Common myeloid progenitor, CD34-positive (primary cell): ENCODE data around the gene DNAJC21.

ENCODE experiments used
- CTCF ChIA-PET: fragments of 350-600 bp; sonication (Branson Sonifier 250); formaldehyde crosslinking; loops from one replicate; lab custom pipeline; 2021; ENCODE audit warnings: antibody characterized with exemption; lab: Charles Lee
- POLR2A ChIA-PET: fragments of 350-600 bp; sonication (Branson Sonifier 250); formaldehyde crosslinking; loops from one replicate; lab custom pipeline; 2021; ENCODE audit warnings: antibody characterized with exemption; lab: Charles Lee
- DNase-seq, 3 donors: peaks; one replicate each; pipeline versions ENCODE4 v3.0.0 to v3.0.0-alpha.2; 2013
- H3K27ac ChIP-seq, 2 experiments: 1 replicate in 1 of 2; 2 replicates in 1 of 2; pipeline ENCODE4 v1.7.0; 2013; ENCODE audit warnings: inconsistent platforms in 2 of 2, low read length in 2 of 2, mild to moderate bottlenecking in 2 of 2, low read depth in 1 of 2, moderate library complexity in 1 of 2; ENCODE audit not compliant: severe bottlenecking in 2 of 2, insufficient read depth in 1 of 2, poor library complexity in 1 of 2
- H3K27me3 ChIP-seq, 5 experiments: replicated peaks in 2 of 5; 1 replicate in 3 of 5; 2 replicates in 2 of 5; pipeline versions ENCODE4 v1.6.1 to v1.7.0; 2013; ENCODE audit warnings: low read length in 4 of 5, mild to moderate bottlenecking in 2 of 5, moderate library complexity in 2 of 5, inconsistent platforms in 1 of 5; ENCODE audit not compliant: insufficient read depth in 5 of 5, control insufficient read depth in 4 of 5
- H3K36me3 ChIP-seq, 4 experiments: 1 replicate in 2 of 4; 2 replicates in 2 of 4; pipeline versions ENCODE4 v1.6.1 to v1.7.0; 2013; ENCODE audit warnings: low read length in 3 of 4, control low read depth in 1 of 4, mild to moderate bottlenecking in 1 of 4; ENCODE audit not compliant: control insufficient read depth in 4 of 4, insufficient read depth in 4 of 4
- H3K4me1 ChIP-seq, 4 experiments: 1 replicate in 3 of 4; 2 replicates in 1 of 4; pipeline versions ENCODE4 v1.6.1 to v1.7.1; 2013; ENCODE audit warnings: low read length in 3 of 4, mild to moderate bottlenecking in 3 of 4, control low read depth in 1 of 4, inconsistent platforms in 1 of 4, moderate library complexity in 1 of 4; ENCODE audit not compliant: control insufficient read depth in 4 of 4, insufficient read depth in 4 of 4; ENCODE audit errors: control extremely low read depth in 1 of 4
- H3K4me3 ChIP-seq, 7 experiments: 1 replicate in 4 of 7; 2 replicates in 3 of 7; pipeline versions ENCODE4 v1.5.1 to v1.7.0; 2013; ENCODE audit warnings: mild to moderate bottlenecking in 7 of 7, low read length in 6 of 7, moderate library complexity in 6 of 7, inconsistent platforms in 2 of 7, low read depth in 2 of 7, control low read depth in 1 of 7; ENCODE audit not compliant: insufficient read depth in 4 of 7, control insufficient read depth in 1 of 7; ENCODE audit errors: extremely low read depth in 1 of 7
- H3K9me3 ChIP-seq, 5 experiments: 1 replicate in 4 of 5; 2 replicates in 1 of 5; pipeline versions ENCODE4 v1.6.1 to v1.7.1; 2013; ENCODE audit warnings: low read length in 4 of 5, mild to moderate bottlenecking in 2 of 5, inconsistent platforms in 1 of 5, low read depth in 1 of 5, moderate library complexity in 1 of 5; ENCODE audit not compliant: control insufficient read depth in 4 of 5, insufficient read depth in 2 of 5; ENCODE audit errors: control extremely low read depth in 1 of 5
- whole genome bisulfite sequencing: methylation state at CpG from one replicate; pipeline ENCODE4 v1.1.5; 2013; ENCODE audit not compliant: insufficient coverage; 5-methylcytosine and 5-hydroxymethylcytosine counted together

DNAJC21 gene

DNA sequence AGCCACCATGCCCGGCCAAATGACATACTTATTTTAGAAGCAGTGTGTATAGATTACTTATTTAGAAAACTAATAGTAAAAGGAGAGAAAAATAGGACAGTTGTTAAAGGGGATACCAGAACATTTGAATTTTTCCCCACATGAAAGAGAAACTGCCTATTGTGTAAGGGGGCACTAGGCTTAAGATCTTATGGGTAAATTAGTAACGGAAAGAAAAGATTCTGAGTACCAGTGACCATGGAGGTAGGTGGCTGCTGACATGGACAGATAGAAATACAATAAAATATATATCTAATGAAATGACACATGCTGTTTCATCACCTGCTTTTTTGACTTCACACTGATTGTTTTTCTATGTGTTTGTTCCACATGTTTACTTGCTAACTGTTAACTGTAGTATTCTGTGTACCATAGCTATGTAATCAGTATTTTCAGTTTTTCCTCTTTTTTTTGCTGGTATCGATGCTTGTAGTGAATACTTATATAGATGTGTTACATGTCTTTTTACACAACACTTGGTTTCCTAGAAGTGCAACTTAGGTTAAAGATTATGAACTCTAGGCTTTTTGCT is 3.0 kb upstream of the DNAJC21 start:
- no peak for DNase-seq
- peaks cover 9 to 54% (median 27%) of the 10 kb centered on the region in 4 experiments for H3K36me3 ChIP-seq
- H3K4me1 ChIP-seq: peaks cover 8 to 23% (median 15%) of the 10 kb centered on the region in 4 experiments
- no CpG with 5 or more reads among the region's 3 CpGs for WGBS
- ChIA-PET POLR2A (no interaction called here), CTCF (no interaction called here)
- H3K9me3 ChIP-seq: no peaks in the 10 kb centered on the region
- H3K4me3 ChIP-seq: no peak overlapping the region
- H3K27me3 ChIP-seq: no peaks in the 10 kb centered on the region
- no peak overlapping the region for H3K27ac ChIP-seq

GRCh38 chr5:34927785-34928184 is 1.6 kb upstream of the DNAJC21 start:
- no peak for DNase-seq
- peaks cover 6 to 44% (median 23%) of the 10 kb centered on the region in 4 experiments for H3K36me3 ChIP-seq
- 100% methylated on average over 1 of the region's 5 CpGs for WGBS
- CTCF ChIA-PET: interaction anchor here (2.4 kb wide), 1 partner anchor 11 kb away, joined by 8 read pairs; no protein-coding TSS in a partner anchor
- no peak overlapping the region for H3K4me3 ChIP-seq
- POLR2A ChIA-PET: no interaction called here
- no peaks in the 10 kb centered on the region for H3K27me3 ChIP-seq
- H3K27ac ChIP-seq: no peak overlapping the region
- H3K4me1 ChIP-seq: peaks cover 8 to 25% (median 17%) of the 10 kb centered on the region in 4 experiments
- H3K9me3 ChIP-seq: no peaks in the 10 kb centered on the region

DNA sequence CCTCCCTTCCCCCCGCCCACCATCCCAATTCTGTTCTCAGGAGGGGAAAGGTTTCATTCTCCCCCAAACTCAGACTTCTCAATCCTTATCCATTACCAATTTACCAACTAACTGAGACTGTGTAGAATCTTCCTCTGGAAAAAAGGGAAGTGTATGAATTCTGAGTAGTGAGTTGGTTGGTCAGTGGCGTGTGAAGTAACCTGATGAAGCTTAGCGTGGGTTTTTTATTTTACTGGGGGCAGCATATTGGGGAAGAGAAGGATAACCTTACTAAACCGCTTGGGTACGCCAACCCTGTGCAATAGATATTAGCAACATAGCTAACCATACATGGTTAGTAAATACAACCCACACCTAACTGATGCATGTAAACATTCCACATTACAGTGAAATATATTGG is 1.1 kb upstream of the DNAJC21 start:
- DNase-seq: peak in 2 of 3 donors; percentile 9 to 12
- CTCF ChIA-PET: interaction anchor here (2.4 kb wide), 1 partner anchor 11 kb away, joined by 8 read pairs; no protein-coding TSS in a partner anchor
- Histone ChIP-seq H3K9me3 (no peaks in the 10 kb centered on the region), H3K4me1 (peaks cover 8 to 25% (median 17%) of the 10 kb centered on the region in 4 experiments), H3K36me3 (peaks cover 5 to 40% (median 19%) of the 10 kb centered on the region in 4 experiments), H3K27ac (no peak overlapping the region), H3K4me3 (peak overlapping the region in 3 of 7 experiments; percentile 74 to 85 (median 84)), H3K27me3 (no peaks in the 10 kb centered on the region)
- POLR2A ChIA-PET: no interaction called here
- no CpG with 5 or more reads among the region's 5 CpGs for whole genome bisulfite sequencing

DNA sequence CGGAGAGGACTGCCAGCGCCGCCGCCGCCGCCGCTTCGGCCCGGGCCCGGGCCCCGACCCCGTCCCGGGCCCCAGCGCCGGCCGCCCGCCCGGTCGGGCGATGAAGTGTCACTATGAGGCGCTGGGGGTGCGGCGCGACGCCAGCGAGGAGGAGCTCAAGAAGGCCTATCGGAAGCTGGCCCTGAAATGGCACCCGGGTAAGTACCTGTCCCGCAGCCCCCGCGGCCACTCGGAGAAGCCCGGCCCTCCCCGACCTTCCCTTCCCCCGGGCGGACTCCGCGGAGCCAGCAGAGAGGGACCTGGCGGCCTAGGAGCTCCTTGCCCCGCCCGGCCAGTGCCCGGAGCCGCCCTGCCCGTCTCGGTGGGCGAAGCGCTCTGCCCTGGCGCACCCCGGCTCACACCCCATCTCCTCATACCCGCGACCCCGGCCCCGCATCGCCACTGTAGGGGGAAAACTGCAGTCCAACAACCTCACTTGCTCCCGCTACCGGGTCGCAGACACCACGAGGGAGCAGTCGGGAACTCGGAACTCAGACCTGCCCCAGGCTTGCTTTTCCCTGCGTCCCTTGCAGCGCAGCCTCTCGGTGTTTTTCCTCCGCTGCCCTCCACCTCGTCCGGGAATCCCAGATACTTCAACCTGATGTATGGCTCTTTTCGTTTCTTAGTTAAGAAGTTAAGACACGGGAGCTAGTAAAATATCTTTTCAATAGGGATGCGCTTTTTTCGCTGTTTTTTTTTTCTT is 532 bp downstream of the DNAJC21 start:
- Histone ChIP-seq H3K27me3 (no peaks in the 10 kb centered on the region), H3K36me3 (peaks cover 2 to 37% (median 19%) of the 10 kb centered on the region in 4 experiments), H3K9me3 (no peaks in the 10 kb centered on the region), H3K4me3 (peak overlapping the region; percentile 67 to 99 (median 97)), H3K4me1 (peaks cover 8 to 25% (median 16%) of the 10 kb centered on the region in 4 experiments), H3K27ac (peak overlapping the region; percentile 81 to 90)
- WGBS: 0% methylated on average over 65 of the region's 70 CpGs
- DNase-seq: peak; percentile 85 to 95 (median 94)
- CTCF ChIA-PET: interaction anchor here (0.6 to 2.4 kb wide), 5 partner anchors 9 to 454 kb away, joined by 3 to 8 read pairs (median 4); partner anchors contain the start of gene RAD1
- POLR2A ChIA-PET: interaction anchor here (1.0 to 2.1 kb wide), 2 partner anchors 14 to 90 kb away, joined by 5 to 27 read pairs; partner anchors contain the start of genes BRIX1, RAD1 and TTC23L

DNA sequence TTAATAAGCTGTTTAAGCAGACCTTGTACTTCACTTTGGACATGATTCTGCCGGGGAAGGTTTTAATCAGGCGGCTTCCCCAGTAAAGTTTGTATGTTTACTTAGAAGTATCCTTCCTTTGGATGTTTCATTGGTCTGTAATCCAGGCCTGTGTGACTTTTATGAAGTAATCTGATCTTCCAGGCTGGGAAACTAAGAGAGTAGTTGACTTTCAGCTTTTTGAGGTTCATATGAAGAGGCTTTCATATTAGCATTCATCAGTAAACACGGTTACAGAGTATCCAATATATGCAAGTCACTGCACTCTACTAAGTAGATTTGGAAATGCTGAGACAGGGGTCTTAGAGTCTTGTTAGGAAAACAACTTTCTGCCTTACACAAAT is 1.1 kb downstream of the DNAJC21 start:
- peak in 2 of 3 donors; percentile 23 to 38 for DNase-seq
- ChIA-PET CTCF (interaction anchor here (1.8 kb wide), 2 partner anchors 9 to 444 kb away, joined by 3 to 4 read pairs; no protein-coding TSS in a partner anchor), POLR2A (interaction anchor here (0.6 to 2.1 kb wide), 2 partner anchors 15 kb away, joined by 5 to 27 read pairs; partner anchors contain the start of genes BRIX1 and RAD1)
- peak overlapping the region; percentile 67 to 99 (median 97) for H3K4me3 ChIP-seq
- H3K4me1 ChIP-seq: peaks cover 8 to 25% (median 16%) of the 10 kb centered on the region in 4 experiments
- H3K36me3 ChIP-seq: peaks cover 0 to 37% (median 17%) of the 10 kb centered on the region in 4 experiments
- H3K9me3 ChIP-seq: no peaks in the 10 kb centered on the region
- H3K27me3 ChIP-seq: no peaks in the 10 kb centered on the region
- peak overlapping the region; percentile 81 to 90 for H3K27ac ChIP-seq
- 0% methylated on average over 2 of the region's 3 CpGs for WGBS

- no peaks in the 10 kb centered on the region for H3K27me3 ChIP-seq
- ChIA-PET POLR2A (interaction anchor here (0.6 kb wide), 1 partner anchor 14 kb away, joined by 5 read pairs; no protein-coding TSS in a partner anchor), CTCF (interaction anchor here (1.8 kb wide), 2 partner anchors 10 to 445 kb away, joined by 3 to 4 read pairs; no protein-coding TSS in a partner anchor)
- peak overlapping the region in 6 of 7 experiments; percentile 67 to 99 (median 97) for H3K4me3 ChIP-seq
- peaks cover 0 to 33% (median 16%) of the 10 kb centered on the region in 4 experiments for H3K36me3 ChIP-seq
- H3K4me1 ChIP-seq: peaks cover 8 to 25% (median 16%) of the 10 kb centered on the region in 4 experiments
- H3K27ac ChIP-seq: peak overlapping the region in 1 of 2 experiments; percentile 90
- DNase-seq: no peak
- 89% methylated on average over 3 of the region's 4 CpGs for WGBS
- no peaks in the 10 kb centered on the region for H3K9me3 ChIP-seq
Measured at GRCh38 chr5:34930870-34931269, 1.5 kb downstream of the DNAJC21 start.
